Glutamatergic neuron (in vitro differentiated cells): ENCODE data around the gene CAMSAP2. TPM values are rescaled to one million over a fixed set of nuclear protein-coding genes. Genes with fewer than 3 reads are reported as not detected.

Source experiments
- DNase-seq: peaks from one replicate; pipeline ENCODE4 v3.0.0; 2022
- H3K27ac Mint-ChIP-seq: one replicate; pipeline ENCODE4 v1.8.0; 2020; ENCODE audit warnings: mild to moderate bottlenecking, mixed read lengths, inconsistent platforms; ENCODE audit not compliant: unreplicated experiment
- H3K27me3 Mint-ChIP-seq: one replicate; pipeline ENCODE4 v1.8.0; 2020; ENCODE audit warnings: mild to moderate bottlenecking, moderate library complexity, mixed read lengths, inconsistent platforms; ENCODE audit not compliant: unreplicated experiment
- H3K36me3 Mint-ChIP-seq: one replicate; pipeline ENCODE4 v1.8.0; 2020; ENCODE audit warnings: mild to moderate bottlenecking, mixed read lengths, inconsistent platforms; ENCODE audit not compliant: unreplicated experiment
- H3K4me1 Mint-ChIP-seq: one replicate; pipeline ENCODE4 v1.8.0; 2020; ENCODE audit warnings: mild to moderate bottlenecking, low read depth, mixed read lengths, inconsistent platforms; ENCODE audit not compliant: unreplicated experiment
- H3K4me3 Mint-ChIP-seq: one replicate; pipeline ENCODE4 v1.8.0; 2020; ENCODE audit warnings: mild to moderate bottlenecking, mixed read lengths, inconsistent platforms; ENCODE audit not compliant: unreplicated experiment
- H3K9me3 Mint-ChIP-seq: one replicate; pipeline ENCODE4 v1.8.0; 2020; ENCODE audit warnings: mild to moderate bottlenecking, moderate library complexity, mixed read lengths, inconsistent platforms; ENCODE audit not compliant: unreplicated experiment
- CTCF ChIP-seq: fragments of 200-600 bp; sonication (generic); IDR thresholded peaks from one replicate; pipeline ENCODE4 v1.5.0; 2021; ENCODE audit not compliant: partially characterized antibody, unreplicated experiment
- total RNA-seq: library from RNA; stranded (reverse); fragmentation: NEBNext Ultra II Directional; extraction: Animal tissue kit (Norgen Biotek cat#: 25700); gene quantifications from one replicate; pipeline ENCODE4 v1.2.1, GENCODE V29; 2021; ENCODE audit not compliant: unreplicated experiment

Gene CAMSAP2
- total RNA-seq, 1 donor from 2014 or later = 51.1 TPM

- DNase-seq = no peak
- Mint-ChIP-seq H3K36me3 (no peaks in the 10 kb centered on the region), H3K9me3 (no peaks in the 10 kb centered on the region), H3K4me3 (no peak overlapping the region), H3K27ac (no peak overlapping the region), H3K27me3 (no peaks in the 10 kb centered on the region), H3K4me1 (no peaks in the 10 kb centered on the region)
- TF ChIP-seq CTCF = no peak
Measured at GRCh38 chr1:200708769-200709168, 29.9 kb upstream of the CAMSAP2 start.

- Mint-ChIP-seq H3K4me1 (no peaks in the 10 kb centered on the region), H3K27me3 (no peaks in the 10 kb centered on the region), H3K4me3 (no peak overlapping the region), H3K27ac (no peak overlapping the region), H3K9me3 (no peaks in the 10 kb centered on the region), H3K36me3 (no peaks in the 10 kb centered on the region)
- no peak for DNase-seq
- TF ChIP-seq CTCF = no peak
Measured at GRCh38 chr1:200710166-200710565, 28.5 kb upstream of the CAMSAP2 start.

- TF ChIP-seq CTCF = no peak
- no peak overlapping the region for H3K27ac Mint-ChIP-seq
- H3K4me3 Mint-ChIP-seq = no peak overlapping the region
- no peaks in the 10 kb centered on the region for H3K9me3 Mint-ChIP-seq
- DNase-seq = no peak
- H3K27me3 Mint-ChIP-seq = no peaks in the 10 kb centered on the region
- H3K36me3 Mint-ChIP-seq = no peaks in the 10 kb centered on the region
- H3K4me1 Mint-ChIP-seq = no peaks in the 10 kb centered on the region
Measured at GRCh38 chr1:200714504-200715187, 24.0 kb upstream of the CAMSAP2 start.

GRCh38 chr1:200720199-200720598, 18.5 kb upstream of the CAMSAP2 start:
- no peak for TF ChIP-seq CTCF
- Mint-ChIP-seq H3K27ac (no peak overlapping the region), H3K4me3 (no peak overlapping the region), H3K36me3 (no peaks in the 10 kb centered on the region), H3K4me1 (no peaks in the 10 kb centered on the region), H3K9me3 (peaks cover 3% of the 10 kb centered on the region), H3K27me3 (peaks cover 2% of the 10 kb centered on the region)
- DNase-seq = no peak

- Mint-ChIP-seq H3K36me3 (no peaks in the 10 kb centered on the region), H3K27me3 (peaks cover 3% of the 10 kb centered on the region), H3K4me1 (no peaks in the 10 kb centered on the region), H3K9me3 (peaks cover 3% of the 10 kb centered on the region), H3K27ac (no peak overlapping the region), H3K4me3 (no peak overlapping the region)
- TF ChIP-seq CTCF = no peak
- no peak for DNase-seq
Measured at GRCh38 chr1:200724064-200724463, 14.6 kb upstream of the CAMSAP2 start.
